GM10847 (cell line): Measurements from ENCODE around the gene TAS1R2.

Source experiments
- POLR2A ChIP-seq: IDR thresholded peaks from 2 replicates; pipeline ENCODE4 v1.6.1; 2011; ENCODE audit not compliant: insufficient read length; ENCODE audit errors: extremely low read depth

Gene TAS1R2

GRCh38 chr1:18876210-18876609, 16.8 kb upstream of the TAS1R2 start:
- no peak for TF ChIP-seq POLR2A

DNA sequence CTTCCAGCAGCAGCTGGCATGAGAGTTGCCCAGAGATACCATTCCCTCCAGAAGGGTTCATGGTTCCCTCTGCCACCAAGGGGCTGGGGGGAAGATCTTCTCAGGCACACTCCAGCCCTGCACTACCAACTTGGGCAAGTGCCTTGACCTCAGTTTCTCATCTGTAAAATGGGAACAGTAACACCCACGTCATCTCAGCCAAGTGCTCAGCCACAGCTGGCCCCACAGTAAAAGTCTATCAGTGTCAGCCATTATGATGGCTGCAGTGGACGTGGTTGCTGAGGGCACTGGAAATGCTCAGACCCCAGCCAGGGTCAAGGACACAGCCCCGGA, 16.3 kb upstream of the TAS1R2 start:
- no peak for TF ChIP-seq POLR2A

GRCh38 chr1:18875107-18875795, 15.8 kb upstream of the TAS1R2 start:
- no peak for TF ChIP-seq POLR2A

GRCh38 chr1:18874600-18874999, 15.1 kb upstream of the TAS1R2 start:
- TF ChIP-seq POLR2A = no peak

DNA sequence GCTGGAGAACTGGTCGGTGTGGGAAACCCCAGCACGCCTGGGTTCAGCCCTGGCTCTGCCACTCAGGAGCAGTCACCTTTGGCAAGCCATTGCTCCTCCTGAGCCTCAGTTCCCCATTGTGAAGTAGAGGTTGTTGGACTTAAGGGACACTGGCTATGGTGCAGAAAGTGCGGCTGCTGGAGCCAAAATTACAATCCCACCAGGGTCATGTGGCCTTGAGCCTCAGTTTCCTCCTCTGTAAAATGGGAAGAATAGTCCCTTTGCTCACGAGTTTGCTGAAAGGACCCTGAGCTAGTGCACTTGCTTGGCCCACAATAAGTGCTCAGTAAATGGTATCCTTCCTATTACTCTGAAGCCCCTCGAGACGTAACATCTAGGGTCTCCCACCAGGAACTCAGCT, 14.6 kb upstream of the TAS1R2 start:
- TF ChIP-seq POLR2A = no peak

- TF ChIP-seq POLR2A = no peak
Observed at GRCh38 chr1:18872071-18872611, 12.7 kb upstream of the TAS1R2 start.

DNA sequence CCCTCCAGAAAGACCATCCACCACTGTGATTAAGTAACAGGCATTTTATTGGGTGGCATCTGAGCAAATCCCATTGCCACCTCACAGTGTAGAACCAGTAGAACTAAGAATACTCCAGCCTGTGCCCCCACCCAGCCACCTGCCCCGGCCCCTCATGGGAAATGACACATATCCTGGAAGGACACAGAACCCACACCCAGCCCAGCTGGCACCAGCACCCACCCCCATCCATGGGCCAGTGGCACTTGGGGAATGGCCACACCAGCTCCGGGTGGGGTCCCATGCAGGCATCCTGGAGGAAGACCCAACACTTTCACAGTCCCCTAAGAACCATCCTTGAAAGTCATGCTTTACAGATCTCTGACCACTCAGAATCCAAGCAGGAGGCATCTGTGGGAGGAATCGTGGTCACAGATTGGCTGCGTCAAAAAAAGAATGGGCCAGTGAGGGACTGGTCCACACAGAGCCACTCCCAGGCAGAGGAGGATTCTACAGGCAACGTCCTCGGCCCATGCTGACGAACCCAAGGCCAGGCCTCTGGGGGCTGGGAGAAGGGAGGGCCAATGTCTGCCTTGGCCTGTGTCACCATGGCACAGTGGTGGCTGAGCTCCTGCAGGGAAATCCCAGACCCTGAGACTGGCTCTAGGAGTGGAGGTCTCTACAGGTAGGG, 12.1 kb upstream of the TAS1R2 start:
- no peak for TF ChIP-seq POLR2A

- TF ChIP-seq POLR2A = no peak
Observed at GRCh38 chr1:18870957-18871356, 11.5 kb upstream of the TAS1R2 start.

DNA sequence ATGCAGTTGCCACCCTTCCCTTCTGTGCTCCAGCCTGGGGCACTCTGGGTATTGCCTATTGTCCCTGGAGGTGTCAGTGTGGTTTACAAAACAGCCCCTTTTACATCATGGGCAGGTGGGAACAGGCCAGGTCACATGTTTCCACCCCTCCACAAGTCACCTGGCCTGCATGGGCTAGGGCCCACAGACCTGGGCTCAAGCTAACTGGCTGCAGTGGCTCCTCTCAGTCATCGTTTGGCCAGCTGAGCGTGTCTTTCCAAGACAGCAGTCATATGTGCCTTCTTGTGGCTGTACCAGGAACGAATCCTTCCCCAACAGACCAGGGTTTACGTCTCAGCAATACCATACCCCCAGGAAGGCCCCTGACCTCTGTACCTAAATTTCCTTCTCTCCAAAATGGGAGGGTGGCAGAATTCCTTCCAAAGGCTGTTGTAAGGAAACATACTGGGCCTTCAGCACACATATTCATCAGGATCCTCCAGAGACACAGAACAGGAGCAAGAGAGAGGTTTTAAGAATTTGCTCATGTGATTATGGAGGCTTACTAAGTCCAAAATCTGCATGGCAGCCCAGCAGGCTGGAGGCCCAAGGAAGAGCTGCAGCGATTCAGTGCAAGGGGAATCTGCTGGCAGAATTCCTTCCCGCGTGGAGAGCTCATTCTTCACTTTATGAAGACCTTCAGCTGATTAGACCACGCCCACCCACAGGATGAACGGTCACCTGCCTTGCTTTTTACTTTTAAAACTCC, 10.6 kb upstream of the TAS1R2 start:
- TF ChIP-seq POLR2A = no peak

DNA sequence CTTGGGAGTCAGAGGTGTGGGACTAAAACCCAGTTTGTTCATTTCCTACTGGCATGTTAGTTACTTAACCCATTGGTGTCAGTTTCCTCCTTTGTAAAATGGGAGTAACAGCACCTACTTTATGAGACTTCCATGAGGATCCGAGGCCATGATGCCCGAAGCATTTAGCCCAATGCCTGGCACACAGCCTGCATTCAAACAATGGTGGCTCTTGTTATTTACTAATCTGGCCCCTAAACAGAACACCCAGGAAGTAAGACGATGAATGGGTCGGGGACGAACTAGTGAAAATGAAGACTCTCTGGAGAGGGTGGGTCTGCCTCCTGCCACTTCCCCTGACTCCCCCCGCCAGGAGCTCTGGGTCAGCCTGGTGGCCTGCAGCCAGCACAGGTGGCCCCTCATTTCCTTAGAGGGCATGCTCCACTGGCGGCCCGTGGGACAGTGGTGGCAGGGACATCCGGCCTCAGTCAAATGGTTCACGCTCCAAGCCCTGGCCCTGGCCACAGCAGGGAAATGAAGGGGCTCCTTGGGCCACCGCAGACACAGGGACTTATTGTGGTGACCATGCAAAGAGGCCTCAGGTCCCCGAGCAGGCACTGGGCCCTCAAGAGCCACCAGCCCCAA, 9.5 kb upstream of the TAS1R2 start:
- no peak for TF ChIP-seq POLR2A

- no peak for TF ChIP-seq POLR2A
Observed at GRCh38 chr1:18868354-18868753, 8.9 kb upstream of the TAS1R2 start.

- no peak for TF ChIP-seq POLR2A
Observed at GRCh38 chr1:18866846-18867245, 7.4 kb upstream of the TAS1R2 start.

DNA sequence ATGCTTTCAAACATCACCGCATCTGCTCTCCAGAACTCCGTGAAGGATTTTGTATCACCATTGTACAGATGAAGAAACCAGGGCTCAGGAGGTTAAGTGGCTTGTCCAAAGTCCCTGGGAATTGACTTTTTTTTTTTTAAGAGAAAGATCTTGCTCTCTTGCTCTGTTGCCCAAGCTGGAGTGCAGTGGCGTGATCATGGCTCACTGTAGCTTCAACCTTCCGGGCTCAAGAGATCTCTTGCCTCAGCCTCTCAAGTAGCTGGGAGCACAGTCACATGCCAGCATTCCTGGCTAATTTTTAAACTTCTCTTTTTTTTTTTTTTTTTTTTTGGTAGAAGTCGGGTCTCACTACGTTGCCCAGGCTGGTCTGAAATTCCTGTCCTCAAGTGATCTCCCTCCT, 6.9 kb upstream of the TAS1R2 start:
- no peak for TF ChIP-seq POLR2A

- no peak for TF ChIP-seq POLR2A
Observed at GRCh38 chr1:18865176-18865575, 5.7 kb upstream of the TAS1R2 start.

DNA sequence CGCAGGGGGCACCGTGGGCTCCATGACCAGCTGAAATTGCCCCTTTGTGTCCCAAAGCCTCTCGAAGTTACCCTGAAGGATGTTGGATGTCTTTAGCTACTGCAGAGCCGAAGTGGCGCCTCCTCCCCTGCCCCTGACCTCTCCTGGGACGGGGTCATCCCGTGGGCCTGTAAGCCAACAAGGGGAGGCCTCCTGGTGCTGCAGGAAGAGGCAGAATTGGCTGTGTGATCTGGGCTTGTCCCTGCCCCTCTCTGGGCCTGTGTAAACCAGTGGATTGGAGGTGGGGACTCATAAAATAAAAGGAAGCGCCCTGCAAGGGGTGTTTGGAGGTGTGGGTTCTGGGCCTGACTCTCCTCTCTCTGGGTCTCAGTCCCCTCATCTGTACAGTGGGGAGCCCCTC, 2.1 kb upstream of the TAS1R2 start:
- TF ChIP-seq POLR2A = no peak

- no peak for TF ChIP-seq POLR2A
Observed at GRCh38 chr1:18861082-18861481, 1.6 kb upstream of the TAS1R2 start.

- TF ChIP-seq POLR2A = no peak
Observed at GRCh38 chr1:18858070-18858688, 1.3 kb downstream of the TAS1R2 start.
